Hematopoietic multipotent progenitor cell treated with erythropoietin and hydrocortisone succinate and interleukin-3 and kit ligand, for 8 days (in vitro differentiated cells): ENCODE measurements around the gene ZC3H12A.
"Not testable (repeated sequence)": the region's sequence is repeated elsewhere in the genome, so short reads cannot be mapped to it uniquely, and the experiment has no call there.

Experiments
- DNase-seq: peaks from one replicate; pipeline ENCODE4 v3.0.0-alpha.2; 2015

Gene ZC3H12A

DNA sequence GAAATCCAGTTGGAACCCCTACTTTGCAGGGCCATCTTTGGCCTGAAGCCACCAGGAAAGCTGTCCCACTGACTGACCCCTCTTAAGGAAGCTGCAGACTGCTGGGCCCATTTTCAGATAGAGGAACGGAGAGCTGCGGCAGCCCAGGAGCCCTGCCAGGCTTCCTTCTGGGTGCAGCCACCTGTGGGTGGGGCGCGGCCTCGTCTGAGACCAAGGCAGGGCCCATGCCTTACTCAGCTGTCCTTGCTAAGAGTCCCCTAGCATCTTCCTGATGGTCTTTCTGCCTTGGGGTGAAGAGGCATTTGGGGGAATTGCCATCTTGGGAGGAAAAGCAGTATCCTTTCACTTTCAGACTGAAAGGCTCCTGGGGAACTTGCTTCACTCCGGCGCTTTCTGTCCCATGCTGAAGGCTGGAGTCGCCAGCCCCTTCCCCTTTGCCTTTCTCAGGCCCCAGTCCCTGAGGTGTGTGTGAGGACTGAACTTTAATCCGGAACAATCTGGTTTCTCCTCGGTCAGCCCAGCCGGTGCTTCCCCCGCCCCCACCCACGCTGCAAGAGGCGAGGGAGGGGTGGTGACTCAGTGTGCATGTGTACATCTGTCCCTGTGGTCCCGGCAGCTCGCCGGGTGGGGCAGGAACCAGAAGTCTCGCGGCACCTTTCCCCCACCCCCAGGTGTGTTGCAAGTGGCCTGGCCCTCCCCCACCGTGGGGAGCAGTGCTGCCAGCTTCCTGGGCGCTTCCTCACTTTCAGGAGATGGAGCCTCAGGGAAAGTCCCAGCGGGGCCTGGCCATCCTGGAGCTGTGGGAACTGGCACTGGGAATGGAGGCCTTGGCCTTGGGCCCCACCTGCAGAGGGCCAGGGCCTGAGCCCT lies 5.1 kb downstream of the ZC3H12A start:
- peak; percentile 70 for DNase-seq

DNA sequence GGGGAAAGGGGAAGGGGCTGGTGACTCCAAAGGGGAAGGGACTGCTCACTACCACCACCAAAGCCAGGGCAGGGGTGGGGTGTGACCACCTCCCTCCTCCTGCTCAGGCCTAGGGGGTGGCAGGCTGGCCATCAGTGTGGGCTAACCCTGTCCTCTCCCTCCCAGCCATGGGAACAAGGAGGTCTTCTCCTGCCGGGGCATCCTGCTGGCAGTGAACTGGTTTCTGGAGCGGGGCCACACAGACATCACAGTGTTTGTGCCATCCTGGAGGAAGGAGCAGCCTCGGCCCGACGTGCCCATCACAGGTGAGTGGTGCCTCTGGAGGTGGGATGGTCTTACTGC lies 5.7 kb downstream of the ZC3H12A start:
- DNase-seq, result no peak

GRCh38 chr1:37480581-37481288 lies 6.4 kb downstream of the ZC3H12A start:
- DNase-seq, result no peak

DNA sequence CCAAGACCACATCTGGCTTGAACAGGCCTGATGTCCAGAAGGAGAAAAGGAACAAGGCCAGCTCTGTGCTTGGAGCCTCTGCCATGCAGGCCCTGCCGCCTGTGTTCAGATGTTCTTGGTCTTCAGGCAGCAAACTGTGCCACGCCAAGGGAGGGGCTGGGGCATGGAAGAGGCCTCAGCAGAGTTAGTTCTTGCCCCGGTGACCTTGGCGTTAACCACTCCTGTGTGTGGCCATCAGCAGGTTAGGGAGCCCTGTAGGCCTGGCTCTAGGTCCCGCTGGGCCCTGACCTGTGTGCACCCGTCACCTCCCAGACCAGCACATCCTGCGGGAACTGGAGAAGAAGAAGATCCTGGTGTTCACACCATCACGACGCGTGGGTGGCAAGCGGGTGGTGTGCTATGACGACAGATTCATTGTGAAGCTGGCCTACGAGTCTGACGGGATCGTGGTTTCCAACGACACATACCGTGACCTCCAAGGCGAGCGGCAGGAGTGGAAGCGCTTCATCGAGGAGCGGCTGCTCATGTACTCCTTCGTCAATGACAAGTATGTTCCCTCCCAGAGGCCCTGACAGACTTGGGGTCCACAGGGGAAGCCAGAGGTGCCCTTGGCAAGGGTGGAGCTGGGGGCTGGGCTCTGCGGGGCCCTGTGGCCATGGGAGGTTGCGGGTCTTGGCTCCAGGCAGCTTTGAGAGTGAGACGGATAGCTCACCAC lies 7.1 kb downstream of the ZC3H12A start:
- no peak for DNase-seq

DNA sequence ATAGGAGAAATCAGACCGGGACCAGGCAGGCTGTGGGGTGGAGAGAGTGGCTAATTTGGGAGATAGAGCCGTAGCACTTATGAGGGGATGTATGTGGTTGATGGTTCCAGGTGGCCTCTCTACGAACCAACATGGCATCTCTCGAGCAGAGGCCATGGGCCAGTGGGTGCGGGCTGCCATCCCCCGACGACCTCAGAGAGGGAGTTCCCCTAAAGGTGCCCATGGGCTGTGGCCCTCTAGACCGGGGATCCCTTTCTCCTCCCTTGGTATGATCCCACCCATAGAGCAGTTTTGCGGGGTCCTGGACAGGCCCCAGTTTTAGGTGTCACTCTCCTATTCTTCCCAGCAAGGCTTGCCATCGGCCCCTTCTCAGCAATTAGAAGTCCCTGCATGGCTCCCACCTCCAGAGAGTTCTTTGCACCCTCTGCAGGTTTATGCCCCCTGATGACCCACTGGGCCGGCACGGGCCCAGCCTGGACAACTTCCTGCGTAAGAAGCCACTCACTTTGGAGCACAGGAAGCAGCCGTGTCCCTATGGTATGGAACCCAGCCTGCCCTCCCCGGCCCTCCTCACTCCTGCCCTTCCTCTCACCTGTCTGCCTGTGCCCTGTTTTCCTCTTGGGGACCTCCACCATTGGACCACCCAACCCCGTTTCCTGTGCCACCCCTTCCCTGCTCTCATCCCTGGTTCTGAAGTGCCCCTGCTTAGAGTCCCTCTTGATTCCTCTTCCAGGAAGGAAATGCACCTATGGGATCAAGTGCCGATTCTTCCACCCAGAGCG lies 7.8 kb downstream of the ZC3H12A start:
- no peak for DNase-seq

DNA sequence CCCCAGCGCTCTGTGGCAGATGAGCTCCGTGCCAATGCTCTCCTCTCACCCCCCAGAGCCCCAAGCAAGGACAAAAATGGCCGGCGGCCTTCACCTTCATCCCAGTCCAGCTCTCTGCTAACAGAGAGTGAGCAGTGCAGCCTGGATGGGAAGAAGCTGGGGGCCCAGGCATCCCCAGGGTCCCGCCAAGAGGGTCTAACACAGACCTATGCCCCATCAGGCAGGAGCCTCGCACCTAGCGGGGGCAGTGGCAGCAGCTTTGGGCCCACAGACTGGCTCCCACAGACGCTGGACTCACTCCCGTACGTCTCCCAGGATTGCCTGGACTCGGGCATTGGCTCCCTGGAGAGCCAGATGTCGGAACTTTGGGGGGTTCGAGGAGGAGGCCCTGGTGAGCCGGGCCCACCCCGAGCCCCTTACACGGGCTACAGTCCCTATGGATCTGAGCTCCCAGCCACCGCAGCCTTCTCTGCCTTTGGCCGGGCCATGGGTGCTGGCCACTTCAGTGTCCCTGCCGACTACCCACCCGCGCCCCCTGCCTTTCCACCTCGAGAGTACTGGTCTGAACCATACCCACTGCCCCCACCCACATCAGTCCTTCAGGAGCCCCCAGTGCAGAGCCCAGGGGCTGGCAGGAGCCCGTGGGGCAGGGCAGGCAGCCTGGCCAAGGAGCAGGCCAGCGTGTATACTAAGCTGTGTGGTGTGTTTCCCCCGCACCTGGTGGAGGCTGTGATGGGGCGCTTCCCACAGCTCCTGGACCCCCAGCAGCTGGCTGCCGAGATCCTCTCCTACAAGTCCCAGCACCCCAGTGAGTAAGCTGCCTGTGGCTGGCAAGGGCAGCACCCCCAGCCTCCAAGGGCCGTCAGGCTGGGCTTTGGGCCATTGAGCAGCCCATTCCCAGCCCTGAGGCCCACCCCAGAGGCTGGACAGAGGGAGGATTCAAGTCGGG lies 8.7 kb downstream of the ZC3H12A start:
- DNase-seq, result no peak

DNA sequence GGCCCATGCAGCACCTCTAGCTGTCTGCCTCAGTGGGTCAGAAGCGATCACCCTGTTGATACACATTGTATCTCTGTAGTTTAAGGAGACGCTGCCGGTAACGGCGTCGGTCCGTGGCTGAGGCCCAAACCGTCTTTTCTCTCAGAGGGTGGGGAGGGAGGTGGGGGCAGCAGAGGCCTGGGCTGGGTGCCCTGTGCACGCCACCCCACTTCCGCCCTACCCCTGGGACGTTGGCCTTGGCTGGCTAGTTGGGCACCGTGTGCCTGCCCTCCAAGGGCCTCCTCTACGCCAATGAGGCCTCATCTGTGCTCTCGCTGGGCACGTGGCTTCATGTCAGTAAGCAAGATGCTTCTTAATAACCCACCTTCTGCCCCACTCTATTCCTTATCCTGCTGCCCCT lies 9.4 kb downstream of the ZC3H12A start:
- no peak for DNase-seq

DNA sequence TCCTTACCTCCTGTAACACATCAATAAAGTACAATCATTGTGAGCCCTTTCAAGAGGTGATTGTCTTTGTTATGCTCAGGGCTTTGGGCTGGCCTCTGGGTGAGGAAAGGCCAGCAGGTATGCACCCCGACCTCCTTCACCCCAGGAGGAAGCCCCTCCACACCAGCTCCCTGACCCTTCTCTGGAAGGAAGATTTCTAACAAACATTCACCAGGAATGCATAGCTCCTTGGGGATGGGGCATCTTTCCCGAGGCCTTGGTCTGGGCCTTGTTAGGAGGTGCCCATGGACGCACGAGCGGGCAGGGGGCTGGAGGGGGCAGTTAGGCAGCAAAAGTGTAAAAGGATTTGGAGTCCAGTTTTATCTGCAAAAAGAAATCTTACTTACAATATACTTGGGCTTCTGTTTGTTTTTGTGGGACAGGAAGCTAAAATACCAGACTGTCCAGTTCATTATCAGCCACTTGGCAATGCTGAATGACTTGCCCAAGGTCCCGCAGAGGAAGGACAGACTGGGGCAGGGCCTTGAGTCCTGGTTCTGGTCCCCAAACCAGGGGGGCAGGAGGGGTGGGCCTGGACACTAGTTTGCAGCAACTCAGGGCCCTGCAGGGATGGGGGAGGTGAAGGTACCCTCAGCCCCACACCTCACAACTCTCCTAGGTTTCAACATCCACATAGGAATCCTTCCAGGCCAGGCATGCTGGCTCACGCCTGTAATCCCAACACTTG lies 10.1 kb downstream of the ZC3H12A start:
- DNase-seq, result no peak

DNA sequence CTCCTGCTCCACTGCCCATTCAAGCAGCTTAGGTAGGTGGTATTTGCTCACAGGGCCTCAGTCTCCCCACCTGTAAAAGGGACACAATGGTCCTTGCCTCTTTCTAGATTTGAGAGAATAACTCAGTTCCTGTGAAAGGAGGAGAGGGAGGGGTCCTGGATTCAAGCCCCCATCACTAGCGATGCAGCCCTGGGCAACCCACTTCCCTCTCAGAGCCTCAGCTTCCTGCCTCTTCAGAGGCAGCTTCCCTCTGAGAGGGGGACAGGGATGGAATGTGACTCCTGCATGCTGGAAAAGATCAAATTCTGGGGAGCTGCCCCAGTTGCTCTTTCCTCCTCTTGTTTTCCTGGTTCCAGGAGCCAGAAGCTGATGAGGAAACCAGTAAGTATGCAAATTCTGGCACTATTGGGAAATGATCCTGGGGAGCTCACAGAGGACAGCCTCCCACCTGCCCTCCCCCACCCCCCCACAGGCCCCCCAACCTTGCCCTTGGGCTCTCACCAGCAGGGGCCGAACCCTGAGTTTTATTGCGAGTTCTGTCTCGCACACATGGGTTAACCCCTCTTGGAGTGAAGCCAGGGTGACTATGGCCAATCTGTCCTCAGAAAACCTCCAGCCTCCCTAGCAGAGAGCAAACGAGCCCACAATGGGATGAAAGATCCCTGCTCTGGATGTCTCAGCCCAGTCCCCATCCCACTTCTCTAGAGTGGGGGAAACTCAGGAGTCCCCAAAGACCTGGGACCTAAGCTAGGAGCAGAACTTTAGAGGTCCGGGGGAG lies 11.7 kb downstream of the ZC3H12A start:
- DNase-seq, result no peak

- peak; percentile 75 for DNase-seq
Measured at GRCh38 chr1:37486680-37487618, 12.6 kb downstream of the ZC3H12A start.

DNA sequence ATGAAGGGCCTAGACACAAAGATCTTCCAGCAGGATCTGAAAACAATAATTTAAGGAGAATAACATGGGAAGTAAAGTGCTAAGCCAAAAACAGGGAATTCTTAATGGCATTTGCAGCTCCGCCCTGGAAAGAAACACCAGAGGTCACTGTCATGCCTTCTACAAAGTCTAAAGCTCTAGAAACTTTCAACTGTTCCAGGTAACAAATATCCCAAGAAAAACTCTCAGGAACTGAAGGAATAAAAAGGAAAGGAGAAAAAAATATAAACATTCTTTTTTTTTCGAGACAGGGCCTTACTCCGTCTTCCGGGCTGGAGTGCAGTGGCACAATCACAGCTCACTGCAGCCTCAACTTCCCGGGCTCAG lies 13.2 kb downstream of the ZC3H12A start:
- DNase-seq, result no peak

DNA sequence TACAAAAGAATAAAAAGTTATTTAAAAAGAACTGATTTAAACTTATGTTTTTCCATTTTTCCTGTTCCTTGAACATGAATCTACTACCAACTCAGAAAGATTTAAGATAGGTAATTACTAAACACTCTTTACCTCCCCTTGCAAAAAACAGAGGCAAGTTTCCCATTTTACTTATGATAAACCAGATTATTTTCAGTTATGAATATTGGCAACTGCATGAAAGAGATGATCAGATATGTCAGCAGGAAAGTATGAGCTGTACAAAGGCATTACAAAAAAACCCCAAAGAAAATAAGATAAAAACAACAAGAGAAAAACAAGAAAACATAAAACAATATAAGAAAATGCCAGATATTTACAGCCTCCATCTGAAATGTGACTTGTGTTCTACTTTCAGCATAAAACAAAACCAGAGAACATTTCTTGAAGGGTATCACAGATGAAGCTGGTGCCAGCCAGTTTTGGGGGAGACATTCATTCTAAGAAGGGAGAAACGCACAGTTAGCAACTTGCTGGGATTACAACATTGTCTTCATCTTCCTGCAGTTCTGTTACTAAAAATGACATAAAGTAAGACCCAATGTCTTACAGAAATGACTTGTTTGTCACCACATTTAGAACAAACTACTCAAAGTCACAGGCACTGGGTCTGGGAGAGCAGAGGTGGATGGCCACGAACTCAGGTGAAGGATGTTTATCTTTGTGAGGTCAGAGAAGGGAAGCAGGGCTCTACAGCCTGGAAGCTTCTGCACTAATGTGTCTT lies 19.1 kb downstream of the ZC3H12A start:
- no peak for DNase-seq

DNA sequence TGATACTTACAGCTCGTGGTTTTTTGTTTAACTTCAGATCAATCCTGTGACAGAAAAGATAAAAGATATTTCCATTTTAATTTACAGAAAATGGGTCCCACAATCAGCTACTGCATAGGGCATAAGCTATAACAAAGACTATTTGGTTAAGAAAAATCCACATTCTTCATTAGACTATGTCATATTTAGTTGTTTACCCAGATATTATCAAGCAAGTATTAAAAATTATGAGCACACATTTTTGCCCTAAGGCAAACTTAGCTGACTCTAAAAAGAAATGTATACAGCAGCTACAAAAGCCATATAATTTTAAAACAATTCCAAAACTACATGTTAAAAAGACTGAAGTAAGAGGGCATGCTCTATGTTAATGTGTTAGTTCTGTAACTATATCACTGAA lies 21.5 kb downstream of the ZC3H12A start:
- no peak for DNase-seq

- DNase-seq, result no peak
Measured at GRCh38 chr1:37497832-37498231, 23.5 kb downstream of the ZC3H12A start.

DNA sequence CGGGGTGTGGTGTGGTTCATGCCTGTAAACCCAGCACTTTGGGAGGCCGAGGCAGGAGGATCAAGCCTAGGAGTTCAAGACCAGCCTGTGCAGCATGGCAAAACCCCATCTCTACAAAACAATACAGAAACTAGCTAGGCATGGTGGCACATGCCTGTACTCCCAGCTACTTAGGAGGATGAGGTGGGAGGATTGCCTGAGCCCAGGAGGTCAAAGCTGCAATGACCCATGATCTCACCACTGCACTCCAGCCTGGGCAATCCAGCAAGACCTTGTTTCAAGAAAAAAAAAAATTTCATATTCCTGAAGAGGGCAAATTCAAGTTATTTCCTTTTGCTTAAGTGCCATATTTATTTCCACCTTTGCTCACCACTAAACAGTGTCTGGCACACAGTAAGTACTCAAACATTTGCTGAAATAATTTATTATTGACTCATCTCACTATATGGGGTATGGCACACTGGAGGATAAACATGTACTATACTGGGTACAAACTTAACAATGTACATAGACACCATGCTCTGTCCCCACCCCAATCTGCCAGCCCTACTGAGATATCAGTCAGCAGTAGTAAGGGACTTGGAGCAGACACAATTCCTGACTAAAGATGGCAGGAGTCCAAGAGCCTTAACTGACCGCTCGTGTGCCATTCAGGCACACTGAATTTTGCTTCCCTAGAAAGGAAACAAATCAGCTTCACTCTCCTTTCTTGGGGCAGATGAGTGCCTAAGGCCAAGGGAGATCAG lies 24.7 kb downstream of the ZC3H12A start:
- DNase-seq, result peak; percentile 83

DNA sequence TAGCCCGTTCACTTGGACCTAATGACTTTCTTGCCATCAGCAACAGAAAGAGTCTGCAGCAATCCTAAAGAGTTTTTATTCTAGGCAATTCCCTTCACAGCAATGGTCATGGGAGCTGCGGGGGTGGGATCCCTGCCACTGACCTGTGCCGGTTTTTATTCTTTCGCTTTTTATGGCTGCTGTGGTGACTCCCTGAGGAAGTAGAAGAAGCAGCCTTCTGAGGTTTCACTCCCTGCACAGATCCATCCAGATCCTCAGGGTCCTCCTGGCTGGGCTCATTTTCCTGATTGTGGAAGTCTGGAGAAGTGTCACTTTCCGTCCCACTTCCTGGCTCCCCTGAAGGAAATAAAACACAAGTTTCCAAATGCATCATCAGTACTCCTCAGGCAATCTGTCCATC lies 27.3 kb downstream of the ZC3H12A start:
- DNase-seq, result no peak

DNA sequence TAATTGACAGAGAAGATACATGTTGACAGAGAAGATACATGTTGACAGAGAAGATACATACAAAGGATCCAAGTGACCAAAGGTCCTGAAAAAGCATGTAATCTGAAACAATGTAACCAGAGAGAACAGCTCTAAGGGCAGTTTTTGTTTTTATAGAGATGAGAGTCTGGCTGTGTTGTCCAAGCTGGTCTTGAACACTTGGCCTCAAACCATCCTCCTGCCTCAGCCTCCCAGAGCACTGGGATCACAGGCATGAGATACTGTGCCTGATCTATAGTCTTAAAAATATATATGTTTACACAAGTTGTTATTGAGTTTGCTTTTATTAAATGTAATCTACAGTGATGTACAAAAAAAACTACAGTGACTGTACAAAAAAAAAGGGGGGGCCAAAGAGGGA lies 27.7 kb downstream of the ZC3H12A start:
- no peak for DNase-seq

DNA sequence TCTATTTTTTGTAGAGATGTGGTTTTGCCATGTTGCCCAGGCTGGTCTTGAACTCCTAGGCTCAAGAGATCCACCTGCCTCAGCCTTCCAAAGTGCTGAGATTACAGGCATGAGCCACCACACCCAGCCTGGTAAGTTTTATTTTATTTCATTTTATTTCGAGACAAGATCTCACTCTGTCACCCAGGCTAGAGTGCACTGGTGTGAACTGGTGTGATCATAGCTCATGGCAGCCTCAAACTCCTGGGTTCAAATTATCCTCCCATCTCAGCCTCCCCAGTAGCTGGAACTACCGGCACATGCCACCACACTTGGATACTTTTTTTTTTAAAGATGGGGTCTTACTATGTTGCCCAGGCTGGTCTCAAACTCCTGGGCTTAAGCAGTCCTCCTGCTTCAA lies 28.4 kb downstream of the ZC3H12A start:
- not testable (repeated sequence) for DNase-seq
